Measurements from ENCODE around the gene OCA2.

The OCA2 gene

DNA sequence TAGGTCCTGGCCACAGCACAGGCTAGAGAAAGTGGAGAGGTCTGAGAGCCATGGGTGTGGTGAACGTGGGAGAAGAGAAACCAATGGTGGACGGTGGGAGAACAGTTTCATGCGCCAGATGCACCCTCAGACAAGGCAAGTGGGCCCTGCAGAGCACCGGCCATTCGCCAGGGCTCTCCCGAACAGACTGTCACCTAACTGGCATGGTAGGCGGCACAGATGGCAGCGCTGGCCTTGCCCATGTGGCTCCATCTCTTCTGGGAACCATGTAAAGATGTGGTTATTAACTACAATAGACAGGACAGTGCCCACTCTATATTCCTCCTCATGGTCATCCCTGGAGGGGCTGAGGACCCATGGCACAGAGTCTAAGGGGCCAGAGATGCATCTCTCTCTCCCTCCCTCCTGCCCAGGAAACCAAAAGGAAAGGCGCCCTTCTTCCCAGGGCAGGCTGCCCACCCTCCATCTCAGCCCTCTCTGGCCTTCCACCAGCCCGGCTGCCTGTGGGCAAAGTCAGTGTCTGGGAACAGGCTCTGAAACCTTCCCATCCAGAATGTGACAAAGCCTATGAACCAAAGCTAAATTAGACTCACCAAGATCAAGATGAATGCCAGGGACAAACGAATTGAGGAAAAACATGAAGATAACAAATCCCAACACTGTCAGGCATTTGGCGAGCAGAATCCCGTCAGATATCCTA is 147.8 kb downstream of the OCA2 start:
- in situ Hi-C loops (cut with HindIII; ENCODE audit: low sequenced_read_pairs): no loop called here
- no peak for DNase-seq (ENCODE audit: low read depth, low spot score)
- no peak overlapping the region for H3K4me3 ChIP-seq (ENCODE audit: low read depth, low read length)
- no peak for TF ChIP-seq CTCF (IDR thresholded peaks at IDR 0.05; ENCODE audit: low read depth, low read length)

DNA sequence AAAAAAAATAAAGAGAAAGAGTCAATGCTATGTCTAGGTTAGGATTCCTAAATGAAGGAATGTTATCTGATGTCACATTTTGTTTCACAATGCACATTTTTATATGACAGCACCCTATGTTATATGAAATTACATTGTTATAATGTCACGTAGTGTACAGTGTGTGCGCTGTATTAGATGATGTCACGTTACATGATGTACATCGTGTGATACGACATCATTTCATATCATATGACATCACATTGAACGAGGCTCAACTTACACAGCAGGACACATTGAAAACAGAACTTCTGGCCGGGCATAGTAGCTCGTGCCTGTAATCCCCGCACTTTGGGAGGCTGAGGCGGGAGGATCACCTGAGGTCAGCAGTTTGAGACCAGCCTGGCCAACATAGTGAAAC is 150.0 kb downstream of the OCA2 start:
- DNase-seq (ENCODE audit: low read depth, low spot score): no peak
- in situ Hi-C loops (cut with HindIII; ENCODE audit: low sequenced_read_pairs): no loop called here
- H3K4me3 ChIP-seq (ENCODE audit: low read depth, low read length): no peak overlapping the region
- TF ChIP-seq CTCF (IDR thresholded peaks at IDR 0.05; ENCODE audit: low read depth, low read length): no peak

- no peak for DNase-seq (ENCODE audit: low read depth, low spot score)
- no peak for TF ChIP-seq CTCF (IDR thresholded peaks at IDR 0.05; ENCODE audit: low read depth, low read length)
- in situ Hi-C loops (cut with HindIII; ENCODE audit: low sequenced_read_pairs): no loop called here
- no peak overlapping the region for H3K4me3 ChIP-seq (ENCODE audit: low read depth, low read length)
These were observed 159.9 kb downstream of the OCA2 start for GRCh38 chr15:27939246-27939645.

DNA sequence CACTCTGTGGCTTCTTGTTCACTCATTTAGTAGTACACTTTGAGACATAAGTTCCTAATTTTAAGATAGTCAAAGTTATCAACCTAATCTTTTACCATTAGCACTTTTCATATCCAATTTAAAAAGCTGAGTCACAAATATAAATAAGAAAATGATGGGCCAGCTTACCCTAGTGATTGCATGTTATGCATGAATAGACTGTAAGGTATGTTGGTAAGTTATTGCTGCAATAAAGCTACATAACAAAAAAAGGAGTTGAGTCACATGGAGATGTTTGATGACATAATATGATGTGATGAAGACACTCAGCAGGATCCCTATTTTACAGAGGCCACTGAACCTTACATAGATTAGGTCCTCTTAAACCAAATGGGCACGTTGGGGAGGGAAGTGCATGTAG is 161.3 kb downstream of the OCA2 start:
- peak; percentile 8 for DNase-seq (ENCODE audit: low read depth, low spot score)
- no peak for TF ChIP-seq CTCF (IDR thresholded peaks at IDR 0.05; ENCODE audit: low read depth, low read length)
- no peak overlapping the region for H3K4me3 ChIP-seq (ENCODE audit: low read depth, low read length)
- in situ Hi-C loops (cut with HindIII; ENCODE audit: low sequenced_read_pairs): no loop called here

- TF ChIP-seq CTCF (IDR thresholded peaks at IDR 0.05; ENCODE audit: low read depth, low read length): no peak
- in situ Hi-C loops (cut with HindIII; ENCODE audit: low sequenced_read_pairs): no loop called here
- DNase-seq (ENCODE audit: low read depth, low spot score): no peak
- H3K4me3 ChIP-seq (ENCODE audit: low read depth, low read length): no peak overlapping the region
These were observed 163.0 kb downstream of the OCA2 start for GRCh38 chr15:27936164-27936563.

- no peak overlapping the region for H3K4me3 ChIP-seq (ENCODE audit: low read depth, low read length)
- in situ Hi-C loops (cut with HindIII; ENCODE audit: low sequenced_read_pairs): no loop called here
- no peak for TF ChIP-seq CTCF (IDR thresholded peaks at IDR 0.05; ENCODE audit: low read depth, low read length)
- DNase-seq (ENCODE audit: low read depth, low spot score): no peak
These were observed 163.8 kb downstream of the OCA2 start for GRCh38 chr15:27935328-27935727.
